Measurements from ENCODE around the gene CCDC57.

- TF ChIP-seq CTCF (IDR thresholded peaks at IDR 0.05; ENCODE audit: low read depth, low read length) (no peak), EZH2phosphoT487 (IDR thresholded peaks at IDR 0.05; ENCODE audit: low read depth) (no peak)
Measured at GRCh38 chr17:82224666-82225065, 12.0 kb upstream of the CCDC57 start.

All from OCI-LY3 (cell line).